SU-DHL-6 (cell line): ENCODE measurements around the gene IFIT1.

Source experiments
- H2AFZ ChIP-seq: fragments of 200-600 bp; sonication (generic); 2 replicates; pipeline ENCODE4 v1.6.1; 2014; ENCODE audit warnings: low read depth, mild to moderate bottlenecking, moderate library complexity, mixed read lengths, antibody characterized with exemption, low read length; ENCODE audit not compliant: severe bottlenecking
- H3F3A ChIP-seq: fragments of 200-600 bp; shearing (Covaris generic); 2 replicates; pipeline ENCODE4 v1.6.0; 2016; ENCODE audit warnings: antibody characterized with exemption, mild to moderate bottlenecking; ENCODE audit not compliant: insufficient read depth
- H3K27ac ChIP-seq: fragments of 200-600 bp; sonication (generic); 2 replicates; pipeline ENCODE4 v1.5.1; 2016; ENCODE audit warnings: low read depth, mild to moderate bottlenecking, low read length, moderate library complexity, mixed read lengths
- H3K27me3 ChIP-seq: fragments of 200-600 bp; sonication (generic), shearing (Covaris generic); 2 replicates; pipeline ENCODE4 v1.6.0; 2014; ENCODE audit warnings: mild to moderate bottlenecking, low read length
- H3K36me3 ChIP-seq: fragments of 200-600 bp; sonication (generic); 2 replicates; pipeline ENCODE4 v1.6.1; 2014; ENCODE audit warnings: mild to moderate bottlenecking, low read length, mixed read lengths
- H3K4me2 ChIP-seq: fragments of 300-600, 200-600 bp; shearing (Covaris generic), sonication (generic); 2 replicates; pipeline ENCODE4 v1.6.0; 2014; ENCODE audit warnings: low read length, low read depth, mild to moderate bottlenecking; ENCODE audit not compliant: poor library complexity, severe bottlenecking
- H3K4me3 ChIP-seq: fragments of 200-600 bp; sonication (generic); 2 replicates; pipeline ENCODE4 v1.5.1; 2014; ENCODE audit warnings: antibody characterized with exemption, low read length, mild to moderate bottlenecking, mixed read lengths; ENCODE audit not compliant: insufficient read depth, poor library complexity, severe bottlenecking
- H3K79me2 ChIP-seq: fragments of 200-600 bp; sonication (generic); 2 replicates; pipeline ENCODE4 v1.6.1; 2014; ENCODE audit warnings: mild to moderate bottlenecking, low read length, moderate library complexity; ENCODE audit not compliant: insufficient read depth
- H3K9ac ChIP-seq: fragments of 200-600 bp; sonication (generic); 2 replicates; pipeline ENCODE4 v1.7.0; 2014; ENCODE audit warnings: mild to moderate bottlenecking, low read length
- H3K9me2 ChIP-seq: fragments of 200-600 bp; sonication (generic); replicated peaks from 2 replicates; pipeline ENCODE4 v1.6.1; 2014; ENCODE audit warnings: low read length; ENCODE audit not compliant: insufficient read depth
- H3K9me3 ChIP-seq: fragments of 200-600 bp; sonication (generic); 2 replicates; pipeline ENCODE4 v1.6.1; 2014; ENCODE audit warnings: low read length, mixed read lengths; ENCODE audit not compliant: insufficient read depth
- H4K20me1 ChIP-seq: fragments of 200-600 bp; sonication (generic); 2 replicates; pipeline ENCODE4 v1.6.1; 2014; ENCODE audit warnings: low read depth, mild to moderate bottlenecking, antibody characterized with exemption, low read length, moderate library complexity, mixed read lengths
- EZH2phosphoT487 ChIP-seq: fragments of 200-600 bp; sonication (generic), shearing (Covaris generic); conservative IDR thresholded peaks from 2 replicates; pipeline ENCODE4 v1.6.1; 2018; ENCODE audit warnings: mild to moderate bottlenecking, antibody characterized with exemption, low read length, moderate library complexity, mixed read lengths
- TF ChIP-seq, protein P1 (sequence below): fragments of 200-600 bp; sonication (generic); IDR thresholded peaks from one replicate; pipeline ENCODE4 v1.5.1; 2017; ENCODE audit warnings: antibody characterized with exemption, mild to moderate bottlenecking, low read length, moderate library complexity; ENCODE audit not compliant: insufficient read depth, poor library complexity, severe bottlenecking

IFIT1 gene

DNA sequence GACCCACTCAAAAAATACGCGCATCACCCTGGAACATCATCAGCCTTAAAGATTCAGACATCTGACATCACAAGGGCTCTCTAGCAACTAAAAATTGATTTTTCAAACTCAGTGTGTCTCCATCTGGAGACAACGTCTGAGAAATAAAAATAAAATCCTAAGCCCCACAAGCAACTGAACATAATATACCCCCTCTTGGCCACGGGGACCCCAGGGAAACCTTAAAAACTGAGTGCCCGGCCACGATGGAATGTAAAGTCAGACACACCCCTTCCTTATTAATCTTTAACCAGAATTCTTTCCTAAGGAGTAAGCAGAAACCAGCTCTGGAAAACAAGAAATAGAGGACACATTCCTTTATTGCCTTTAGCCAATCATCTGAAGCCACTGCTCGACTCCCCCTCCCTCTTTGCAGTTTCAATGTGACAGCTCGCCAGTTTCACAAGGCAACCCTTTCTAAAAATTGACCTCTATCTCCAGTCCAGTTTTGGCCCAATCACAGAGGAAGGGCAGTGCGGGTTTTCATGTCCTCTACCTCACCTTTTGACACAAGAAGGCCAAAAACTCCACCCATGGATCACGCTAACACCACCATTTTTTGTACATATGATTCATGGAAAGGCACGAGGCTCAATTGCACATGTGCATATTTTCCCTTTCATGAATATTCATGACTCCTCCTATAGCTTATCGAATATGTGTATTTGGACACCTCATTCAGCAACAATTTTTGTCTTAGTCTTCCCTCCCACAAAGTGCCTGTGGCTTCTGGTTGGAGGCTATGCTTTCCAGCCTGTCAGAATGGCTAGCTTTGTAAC lies 40.4 kb upstream of the IFIT1 start:
- Histone ChIP-seq H3K9me3 (no peaks in the 10 kb centered on the region), H3K9ac (no peak overlapping the region), H3K9me2 (no peaks in the 10 kb centered on the region), H2AFZ (no peak overlapping the region), H3K4me2 (no peak overlapping the region), H3K79me2 (no peaks in the 10 kb centered on the region), H3F3A (no peaks in the 10 kb centered on the region), H3K27me3 (no peaks in the 10 kb centered on the region), H3K36me3 (no peaks in the 10 kb centered on the region), H3K27ac (no peak overlapping the region), H3K4me3 (no peak overlapping the region), H4K20me1 (no peaks in the 10 kb centered on the region)
- TF ChIP-seq EZH2phosphoT487, result no peak
- TF ChIP-seq, protein P1, sequence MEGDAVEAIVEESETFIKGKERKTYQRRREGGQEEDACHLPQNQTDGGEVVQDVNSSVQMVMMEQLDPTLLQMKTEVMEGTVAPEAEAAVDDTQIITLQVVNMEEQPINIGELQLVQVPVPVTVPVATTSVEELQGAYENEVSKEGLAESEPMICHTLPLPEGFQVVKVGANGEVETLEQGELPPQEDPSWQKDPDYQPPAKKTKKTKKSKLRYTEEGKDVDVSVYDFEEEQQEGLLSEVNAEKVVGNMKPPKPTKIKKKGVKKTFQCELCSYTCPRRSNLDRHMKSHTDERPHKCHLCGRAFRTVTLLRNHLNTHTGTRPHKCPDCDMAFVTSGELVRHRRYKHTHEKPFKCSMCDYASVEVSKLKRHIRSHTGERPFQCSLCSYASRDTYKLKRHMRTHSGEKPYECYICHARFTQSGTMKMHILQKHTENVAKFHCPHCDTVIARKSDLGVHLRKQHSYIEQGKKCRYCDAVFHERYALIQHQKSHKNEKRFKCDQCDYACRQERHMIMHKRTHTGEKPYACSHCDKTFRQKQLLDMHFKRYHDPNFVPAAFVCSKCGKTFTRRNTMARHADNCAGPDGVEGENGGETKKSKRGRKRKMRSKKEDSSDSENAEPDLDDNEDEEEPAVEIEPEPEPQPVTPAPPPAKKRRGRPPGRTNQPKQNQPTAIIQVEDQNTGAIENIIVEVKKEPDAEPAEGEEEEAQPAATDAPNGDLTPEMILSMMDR, result no peak

DNA sequence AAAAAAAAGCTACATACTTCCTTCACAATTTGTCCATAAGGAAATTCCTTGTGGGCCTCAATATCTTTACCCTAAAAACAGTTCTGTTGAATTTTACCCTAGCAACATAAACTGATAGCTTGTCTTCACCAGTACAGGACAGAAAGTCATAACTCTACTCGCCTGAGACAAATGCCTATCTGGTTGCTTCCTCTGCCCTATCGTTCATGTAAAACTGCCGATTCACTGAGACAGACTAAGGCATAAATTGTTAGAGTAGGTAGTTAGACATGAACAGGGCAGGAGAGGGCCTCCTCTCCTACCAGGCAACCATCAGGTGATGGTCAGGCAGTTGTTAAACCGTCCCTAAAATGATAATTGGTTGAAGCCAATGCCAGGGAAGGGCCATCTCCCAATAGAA lies 39.6 kb upstream of the IFIT1 start:
- Histone ChIP-seq H3K27ac (no peak overlapping the region), H3K9ac (no peak overlapping the region), H3K4me2 (no peak overlapping the region), H3K9me2 (no peaks in the 10 kb centered on the region), H3K9me3 (no peaks in the 10 kb centered on the region), H3K4me3 (no peak overlapping the region), H3K27me3 (no peaks in the 10 kb centered on the region), H4K20me1 (no peaks in the 10 kb centered on the region), H2AFZ (no peak overlapping the region), H3K79me2 (no peaks in the 10 kb centered on the region), H3K36me3 (no peaks in the 10 kb centered on the region), H3F3A (no peaks in the 10 kb centered on the region)
- TF ChIP-seq, protein P1, result no peak
- no peak for TF ChIP-seq EZH2phosphoT487

DNA sequence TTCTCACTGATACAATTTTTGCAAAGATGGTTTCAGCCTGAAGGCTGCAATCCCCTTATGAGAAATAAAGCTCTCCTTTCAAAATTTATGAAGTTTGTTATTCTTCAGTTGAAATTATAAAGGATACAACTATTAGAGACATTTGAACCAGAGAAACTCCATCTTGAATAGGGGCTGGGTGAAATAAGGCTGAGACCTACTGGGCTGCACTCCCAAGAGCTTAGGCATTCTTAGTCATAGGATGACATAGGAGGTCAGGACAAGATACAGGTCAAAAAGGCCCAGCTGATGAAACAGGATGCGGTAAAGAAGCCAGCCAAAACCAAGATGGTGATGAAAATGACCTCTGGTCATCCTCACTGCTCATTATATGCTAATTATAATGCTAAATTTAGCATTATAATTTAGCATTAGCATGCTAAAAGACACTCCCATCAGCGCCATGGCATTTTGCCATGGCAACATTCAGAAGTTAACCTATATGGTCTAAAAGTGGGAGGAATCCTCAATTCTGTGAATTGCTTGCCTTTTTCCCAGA lies 37.0 kb upstream of the IFIT1 start:
- TF ChIP-seq EZH2phosphoT487, result no peak
- TF ChIP-seq, protein P1, result no peak
- H3K79me2 ChIP-seq, result no peaks in the 10 kb centered on the region

More for the DNA sequence above, 37.0 kb upstream of the IFIT1 start:
- H3F3A ChIP-seq, result no peaks in the 10 kb centered on the region
- H3K27ac ChIP-seq, result no peak overlapping the region
- no peak overlapping the region for H2AFZ ChIP-seq
- no peaks in the 10 kb centered on the region for H3K9me2 ChIP-seq
- H3K4me2 ChIP-seq, result no peak overlapping the region
- no peaks in the 10 kb centered on the region for H4K20me1 ChIP-seq
- no peaks in the 10 kb centered on the region for H3K9me3 ChIP-seq
- no peaks in the 10 kb centered on the region for H3K27me3 ChIP-seq
- H3K9ac ChIP-seq, result no peak overlapping the region
- no peak overlapping the region for H3K4me3 ChIP-seq
- no peaks in the 10 kb centered on the region for H3K36me3 ChIP-seq
